SK-N-SH (cell line): Measurements from ENCODE around the gene RAB26.

Source experiments
- FOXM1 ChIP-seq: IDR thresholded peaks from 2 replicates; pipeline ENCODE4 v1.4.0; 2012; ENCODE audit warnings: low read depth, mild to moderate bottlenecking
- GATA2 ChIP-seq: sonication (generic); formaldehyde crosslinking; IDR thresholded peaks from 2 replicates; pipeline ENCODE4 v1.5.0; 2020; ENCODE audit warnings: mild to moderate bottlenecking, missing genetic modification reagents
- POLR2AphosphoS5 ChIP-seq: IDR thresholded peaks from 2 replicates; pipeline ENCODE4 v1.6.1; 2012; ENCODE audit warnings: low read depth, low read length
- REST ChIP-seq: IDR thresholded peaks from 2 replicates; pipeline ENCODE4 v1.6.1; 2012; ENCODE audit warnings: mild to moderate bottlenecking, low read depth, low read length, moderate library complexity
- USF2 ChIP-seq: fragments of 150-350 bp; IDR thresholded peaks from 2 replicates; pipeline ENCODE4 v1.6.1; 2017; ENCODE audit warnings: antibody characterized with exemption, low read length, low read depth, borderline replicate concordance
- TF ChIP-seq, protein P1 (sequence below): fragments of 200-600 bp; sonication (generic); IDR thresholded peaks from 2 replicates; pipeline ENCODE4 v1.6.1; 2017; ENCODE audit warnings: antibody characterized with exemption, mild to moderate bottlenecking, moderate library complexity
- TF ChIP-seq, protein P2 (sequence below): IDR thresholded peaks from 2 replicates; pipeline ENCODE4 v1.4.0; 2012; ENCODE audit warnings: low read depth

DNA sequence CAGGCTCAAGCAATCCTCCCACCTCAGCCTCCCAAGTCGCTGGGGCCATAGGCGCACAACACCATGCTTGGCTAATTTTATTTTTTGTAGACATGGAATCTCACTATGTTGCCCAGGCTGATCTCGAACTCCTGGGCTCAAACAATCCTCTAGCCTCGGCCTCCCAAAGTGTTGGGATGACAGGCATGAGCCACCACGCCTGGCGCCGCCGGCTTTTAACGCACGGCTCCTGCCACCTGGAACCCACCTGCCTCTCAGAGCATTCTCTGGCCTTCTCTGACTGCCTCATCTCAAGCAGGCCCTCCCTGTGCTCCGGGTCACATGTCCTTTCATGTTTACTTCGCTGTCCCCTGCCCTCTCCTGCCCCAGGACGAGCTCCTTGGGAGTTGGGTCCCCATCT is 37.6 kb downstream of the RAB26 start:
- TF ChIP-seq, protein P1, sequence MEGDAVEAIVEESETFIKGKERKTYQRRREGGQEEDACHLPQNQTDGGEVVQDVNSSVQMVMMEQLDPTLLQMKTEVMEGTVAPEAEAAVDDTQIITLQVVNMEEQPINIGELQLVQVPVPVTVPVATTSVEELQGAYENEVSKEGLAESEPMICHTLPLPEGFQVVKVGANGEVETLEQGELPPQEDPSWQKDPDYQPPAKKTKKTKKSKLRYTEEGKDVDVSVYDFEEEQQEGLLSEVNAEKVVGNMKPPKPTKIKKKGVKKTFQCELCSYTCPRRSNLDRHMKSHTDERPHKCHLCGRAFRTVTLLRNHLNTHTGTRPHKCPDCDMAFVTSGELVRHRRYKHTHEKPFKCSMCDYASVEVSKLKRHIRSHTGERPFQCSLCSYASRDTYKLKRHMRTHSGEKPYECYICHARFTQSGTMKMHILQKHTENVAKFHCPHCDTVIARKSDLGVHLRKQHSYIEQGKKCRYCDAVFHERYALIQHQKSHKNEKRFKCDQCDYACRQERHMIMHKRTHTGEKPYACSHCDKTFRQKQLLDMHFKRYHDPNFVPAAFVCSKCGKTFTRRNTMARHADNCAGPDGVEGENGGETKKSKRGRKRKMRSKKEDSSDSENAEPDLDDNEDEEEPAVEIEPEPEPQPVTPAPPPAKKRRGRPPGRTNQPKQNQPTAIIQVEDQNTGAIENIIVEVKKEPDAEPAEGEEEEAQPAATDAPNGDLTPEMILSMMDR: no peak
- TF ChIP-seq USF2: no peak
- TF ChIP-seq REST: no peak
- TF ChIP-seq POLR2AphosphoS5: no peak
- no peak for TF ChIP-seq FOXM1
- no peak for TF ChIP-seq GATA2 (CRISPR knock-in tag)
- TF ChIP-seq, protein P2, sequence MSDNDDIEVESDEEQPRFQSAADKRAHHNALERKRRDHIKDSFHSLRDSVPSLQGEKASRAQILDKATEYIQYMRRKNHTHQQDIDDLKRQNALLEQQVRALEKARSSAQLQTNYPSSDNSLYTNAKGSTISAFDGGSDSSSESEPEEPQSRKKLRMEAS: no peak
